Neural cell (in vitro differentiated cells): ENCODE data around the gene MIS12.

ENCODE experiments used
- EP300 ChIP-seq: fragments of 450-650 bp; conservative IDR thresholded peaks from 2 replicates; pipeline ENCODE4 v1.6.1; 2014; ENCODE audit warnings: antibody characterized with exemption, mild to moderate bottlenecking, moderate library complexity; ENCODE audit not compliant: poor library complexity, severe bottlenecking
- POLR2AphosphoS5 ChIP-seq: IDR thresholded peaks from 2 replicates; pipeline ENCODE4 v1.6.1; 2012
- SMC3 ChIP-seq: fragments of 450-650 bp; conservative IDR thresholded peaks from 2 replicates; pipeline ENCODE4 v1.6.1; 2014; ENCODE audit warnings: antibody characterized with exemption, mild to moderate bottlenecking, moderate library complexity; ENCODE audit not compliant: poor library complexity
- TF ChIP-seq, protein P1 (sequence below): fragments of 450-650 bp; IDR thresholded peaks from 2 replicates; pipeline ENCODE4 v1.5.1; 2014; ENCODE audit warnings: antibody characterized with exemption, mild to moderate bottlenecking, moderate library complexity; ENCODE audit not compliant: poor library complexity, severe bottlenecking

DNA sequence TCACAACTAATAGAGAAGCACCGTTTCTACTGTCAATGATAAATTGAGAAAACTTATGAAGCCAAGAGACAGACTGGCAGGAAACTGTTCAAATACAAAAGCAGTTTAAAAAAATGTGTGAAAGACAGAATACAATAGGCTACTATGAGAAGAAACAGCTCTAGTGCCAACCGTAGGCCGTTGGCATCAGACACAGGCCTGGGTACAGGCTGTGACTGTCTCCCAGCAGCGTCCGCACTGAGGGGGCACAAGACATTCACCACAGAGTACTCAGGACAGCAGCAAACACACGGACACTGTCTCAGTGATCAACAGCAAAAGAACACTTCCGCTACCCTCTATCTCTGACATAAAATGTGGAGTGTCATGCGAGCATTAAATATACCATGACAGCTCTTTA is 39.6 kb upstream of the MIS12 start:
- no peak for TF ChIP-seq EP300
- no peak for TF ChIP-seq POLR2AphosphoS5
- TF ChIP-seq, protein P1, sequence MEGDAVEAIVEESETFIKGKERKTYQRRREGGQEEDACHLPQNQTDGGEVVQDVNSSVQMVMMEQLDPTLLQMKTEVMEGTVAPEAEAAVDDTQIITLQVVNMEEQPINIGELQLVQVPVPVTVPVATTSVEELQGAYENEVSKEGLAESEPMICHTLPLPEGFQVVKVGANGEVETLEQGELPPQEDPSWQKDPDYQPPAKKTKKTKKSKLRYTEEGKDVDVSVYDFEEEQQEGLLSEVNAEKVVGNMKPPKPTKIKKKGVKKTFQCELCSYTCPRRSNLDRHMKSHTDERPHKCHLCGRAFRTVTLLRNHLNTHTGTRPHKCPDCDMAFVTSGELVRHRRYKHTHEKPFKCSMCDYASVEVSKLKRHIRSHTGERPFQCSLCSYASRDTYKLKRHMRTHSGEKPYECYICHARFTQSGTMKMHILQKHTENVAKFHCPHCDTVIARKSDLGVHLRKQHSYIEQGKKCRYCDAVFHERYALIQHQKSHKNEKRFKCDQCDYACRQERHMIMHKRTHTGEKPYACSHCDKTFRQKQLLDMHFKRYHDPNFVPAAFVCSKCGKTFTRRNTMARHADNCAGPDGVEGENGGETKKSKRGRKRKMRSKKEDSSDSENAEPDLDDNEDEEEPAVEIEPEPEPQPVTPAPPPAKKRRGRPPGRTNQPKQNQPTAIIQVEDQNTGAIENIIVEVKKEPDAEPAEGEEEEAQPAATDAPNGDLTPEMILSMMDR = no peak
- no peak for TF ChIP-seq SMC3
